Ecto neural progenitor cell (in vitro differentiated cells): ENCODE results near the gene RTN3.

Source experiments
- DNase-seq: peaks from one replicate; pipeline ENCODE4 v3.0.0-alpha.2; 2018; ENCODE audit warnings: low spot score

The RTN3 gene

DNA sequence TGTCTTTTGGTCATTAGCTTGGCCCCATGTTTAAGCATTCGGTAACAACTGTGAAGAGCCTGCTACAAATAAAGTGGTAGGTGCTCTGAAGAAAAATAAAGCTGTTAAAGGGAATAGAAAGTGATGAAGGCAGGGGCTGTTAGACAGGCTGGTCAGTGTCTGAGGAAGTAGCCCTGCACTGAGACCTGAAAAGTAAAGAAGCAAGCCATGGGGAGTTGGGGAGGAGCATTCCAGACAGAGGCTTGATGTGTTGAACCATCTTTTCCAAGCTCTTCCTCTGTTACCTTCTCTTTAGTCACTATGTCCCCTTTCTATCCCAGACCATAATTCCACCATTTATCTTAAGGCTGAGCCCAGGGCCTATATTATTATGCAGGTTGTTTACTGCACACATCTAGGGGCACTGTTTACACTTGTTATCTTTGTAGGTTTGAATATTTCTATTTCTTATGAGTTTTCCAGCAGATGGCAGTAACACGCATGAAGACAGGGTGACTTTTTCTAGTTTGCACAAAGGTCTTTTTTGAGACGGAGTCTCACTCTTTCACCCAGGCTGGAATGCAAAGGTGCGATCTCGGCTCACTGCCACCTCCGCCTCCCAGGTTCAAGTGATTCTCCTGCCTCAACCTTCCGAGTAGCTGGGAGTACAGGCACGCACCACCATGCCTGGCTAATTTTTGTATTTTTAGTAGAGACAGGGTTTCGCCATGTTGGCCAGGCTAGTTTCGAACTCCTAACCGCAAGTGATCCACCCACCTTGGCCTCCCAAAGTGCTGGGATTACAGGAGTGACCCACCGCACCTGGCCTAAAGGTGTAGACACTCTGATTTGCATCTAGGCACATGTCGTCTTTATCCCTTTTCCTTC, 64.2 kb downstream of the RTN3 start:
- no peak for DNase-seq

DNA sequence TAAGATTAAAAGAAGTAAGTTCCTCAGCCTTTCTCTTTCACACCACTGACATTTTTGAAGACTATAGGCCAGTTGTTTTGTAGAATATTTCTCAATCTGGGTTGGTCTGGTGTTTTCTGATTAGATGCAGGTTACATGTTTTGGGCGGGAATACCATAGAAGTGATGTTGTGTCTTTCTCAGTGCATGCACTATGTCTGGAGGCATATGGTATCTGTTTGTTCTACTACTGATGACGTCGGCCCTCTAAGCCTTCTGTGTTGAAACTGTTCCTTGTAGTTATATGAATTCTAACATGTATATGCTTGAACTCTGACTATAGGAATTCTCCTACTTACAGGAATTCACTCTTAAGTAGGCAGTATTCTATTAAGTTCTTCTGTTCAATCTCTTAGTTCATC, 65.7 kb downstream of the RTN3 start:
- no peak for DNase-seq

DNA sequence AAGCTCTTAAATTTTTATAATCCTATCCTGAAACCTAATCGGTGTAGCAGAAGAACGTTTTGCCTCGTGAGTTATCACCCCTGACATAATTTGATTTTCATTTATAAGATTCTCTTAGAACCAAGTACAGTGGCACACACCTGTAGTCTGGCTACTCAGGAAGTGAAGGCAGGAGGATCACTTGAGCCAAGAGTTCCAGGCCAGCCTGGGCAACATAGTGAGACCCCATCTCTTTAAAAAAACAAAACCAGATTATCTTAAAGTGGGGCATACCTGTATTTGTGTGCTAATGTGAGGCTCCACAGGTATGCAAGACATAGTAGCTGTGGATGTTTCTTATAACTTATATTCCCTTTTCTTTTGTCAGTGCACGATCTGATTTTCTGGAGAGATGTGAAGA, 68.3 kb downstream of the RTN3 start:
- no peak for DNase-seq

DNA sequence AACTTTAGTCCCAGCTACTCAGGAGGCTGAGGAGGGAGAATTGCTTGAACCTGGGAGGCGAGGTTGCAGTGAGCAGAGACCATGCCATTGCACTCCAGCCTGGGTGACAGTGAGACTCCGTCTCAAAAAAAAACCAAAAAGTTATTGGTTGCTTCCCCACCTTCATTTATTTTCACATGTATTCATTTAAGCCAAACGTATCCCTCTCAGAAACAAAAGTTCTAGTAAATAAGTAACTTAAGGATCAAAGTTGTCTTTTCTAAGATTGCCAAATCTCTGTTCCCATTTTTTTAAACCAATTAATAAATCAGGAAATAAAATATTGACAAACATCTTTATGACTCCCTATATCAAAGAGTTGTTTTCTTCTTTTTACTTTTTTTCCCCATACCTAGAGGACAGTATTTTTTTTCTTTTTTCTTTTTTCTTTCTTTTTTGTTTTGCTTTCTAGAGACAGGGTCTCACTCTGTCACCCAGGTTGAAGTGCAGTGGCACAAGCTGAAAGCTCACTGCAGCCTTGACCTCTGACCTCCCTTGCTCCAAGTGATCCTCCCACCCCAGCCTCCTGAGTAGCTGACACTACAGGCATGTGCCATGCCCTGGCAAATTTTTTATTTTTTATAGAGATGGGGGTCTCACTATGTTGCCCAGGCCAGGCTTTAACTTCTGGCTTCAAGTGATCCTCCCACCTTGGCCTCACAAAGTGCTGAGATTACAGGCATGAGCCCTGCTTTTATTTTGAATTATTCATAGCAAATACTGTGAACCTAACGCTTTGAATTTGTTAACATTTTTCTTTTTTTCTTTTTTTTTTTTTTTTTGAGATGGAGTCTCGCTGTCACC, 75.8 kb downstream of the RTN3 start:
- DNase-seq = no peak

DNA sequence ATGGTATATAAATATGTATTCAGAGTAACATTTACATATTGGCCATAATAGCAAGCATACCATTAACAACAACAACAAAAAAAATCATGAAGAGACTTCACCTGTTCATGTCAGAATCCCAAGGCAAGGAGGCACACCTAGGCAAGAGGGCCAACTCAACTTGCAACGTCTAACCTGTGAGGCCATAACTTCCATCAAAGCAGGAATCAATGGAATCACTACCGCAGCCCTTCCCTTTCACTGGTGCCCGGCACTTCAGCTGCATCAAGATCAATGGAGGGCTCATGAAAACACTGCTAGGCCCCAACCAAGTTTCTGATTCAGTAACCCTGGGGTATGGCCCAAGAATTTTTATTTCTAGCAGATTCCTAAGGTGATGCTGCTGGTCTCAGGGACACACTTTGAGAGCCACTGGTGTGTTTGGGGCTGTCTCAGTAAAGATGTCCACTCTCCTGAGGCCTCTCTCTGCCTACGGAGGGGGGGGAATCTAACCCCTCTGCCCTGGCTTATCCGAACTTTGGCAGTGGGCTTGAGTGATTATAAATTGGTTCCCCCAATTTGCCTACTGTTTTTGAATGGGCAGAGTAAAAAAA, 79.3 kb downstream of the RTN3 start:
- DNase-seq = no peak

DNA sequence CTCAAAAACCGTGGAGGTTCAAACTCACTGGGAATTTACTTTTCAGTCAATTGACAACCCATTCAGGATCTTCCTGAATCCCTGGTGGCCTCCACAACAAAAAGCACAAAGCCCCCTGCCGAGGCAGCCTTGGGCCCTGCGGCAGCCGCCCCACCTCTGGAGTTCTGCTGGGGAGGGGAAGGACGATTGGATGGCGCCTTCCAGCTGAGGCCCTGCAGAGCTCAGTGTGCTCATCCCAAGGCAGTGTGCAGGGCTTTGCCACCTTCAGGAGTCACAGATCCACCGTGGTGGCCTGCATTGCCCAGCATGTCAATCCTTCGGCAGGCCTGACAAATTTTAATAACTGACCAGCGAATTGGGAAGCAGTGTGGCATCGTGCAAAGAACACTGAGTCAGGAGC, 79.9 kb downstream of the RTN3 start:
- peak; percentile 69 for DNase-seq

DNA sequence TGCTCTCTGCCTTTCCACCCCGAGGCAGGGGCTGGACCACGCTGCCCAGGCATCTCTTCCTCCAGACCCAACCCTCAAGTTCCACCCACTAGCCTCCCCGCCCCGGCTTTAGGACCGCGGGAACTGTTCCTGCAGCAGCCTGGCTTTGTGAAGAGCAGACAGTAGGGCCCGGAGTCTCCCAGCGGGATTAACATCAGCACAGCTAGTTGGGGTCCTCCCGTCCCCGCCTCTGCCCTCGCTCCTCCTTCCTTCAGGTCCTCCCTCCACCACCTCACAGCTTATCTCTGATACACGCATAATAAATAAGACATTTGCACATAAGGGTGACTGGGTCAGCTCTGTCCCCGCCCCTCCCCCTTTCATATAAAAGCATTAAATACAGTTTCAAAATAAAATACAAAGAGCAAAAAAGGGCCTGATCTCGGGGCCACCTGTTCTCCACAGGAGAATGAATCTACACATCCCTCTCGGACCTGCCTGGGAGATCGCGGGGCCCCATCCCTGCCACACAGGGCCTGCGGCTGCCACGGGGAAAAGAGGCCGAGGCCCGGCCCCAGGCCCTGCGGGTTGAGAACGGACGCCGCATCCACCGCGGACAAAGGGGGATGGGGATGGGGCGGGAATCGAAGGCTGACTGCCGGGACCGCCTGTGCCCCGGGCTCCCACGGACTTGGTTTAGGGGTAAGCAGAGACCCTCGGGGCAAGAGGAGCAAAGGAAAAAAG, 80.8 kb downstream of the RTN3 start:
- peak; percentile 86 for DNase-seq

DNA sequence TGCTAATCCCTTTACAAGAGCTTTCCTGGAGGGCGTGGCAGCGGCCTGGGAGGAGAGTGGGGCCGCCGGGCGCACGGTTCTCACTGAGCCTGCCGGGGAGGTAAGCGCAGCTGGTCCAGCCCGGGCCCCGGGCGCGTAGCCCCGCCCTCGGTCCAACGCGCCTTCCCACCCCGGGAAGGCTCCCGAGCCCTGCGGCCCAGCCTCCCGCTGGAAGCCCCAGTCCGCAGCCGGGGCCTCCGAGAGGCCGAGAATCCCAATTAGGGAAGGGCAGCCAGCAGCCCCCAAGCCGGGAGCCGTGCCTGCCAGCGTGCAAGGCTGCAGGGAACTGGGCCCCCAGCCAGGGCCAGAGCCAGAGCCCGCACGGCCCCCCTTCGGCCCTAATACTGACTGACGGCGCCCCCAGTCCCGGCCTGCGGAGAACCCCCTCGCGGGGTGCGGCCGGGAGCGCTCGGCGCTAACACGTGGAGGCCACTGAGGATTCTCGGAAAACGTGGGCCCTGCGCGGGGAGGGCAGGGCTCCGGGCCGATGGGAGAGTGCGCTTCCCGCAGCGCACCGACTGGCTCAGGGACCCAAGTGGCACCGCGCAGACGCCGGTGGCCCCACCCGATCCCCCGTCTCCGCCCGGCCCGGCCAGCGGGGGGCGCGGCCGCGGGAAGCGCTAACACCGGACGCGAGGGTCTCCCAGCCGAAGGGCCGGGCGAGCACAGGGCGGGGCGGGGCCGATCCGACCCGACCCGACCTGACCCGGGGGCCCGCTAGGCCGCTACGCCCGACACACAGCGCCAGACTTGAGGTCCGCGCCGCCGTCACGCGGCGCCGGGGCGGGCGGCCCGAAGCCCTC, 81.6 kb downstream of the RTN3 start:
- peak; percentile 74 for DNase-seq

DNA sequence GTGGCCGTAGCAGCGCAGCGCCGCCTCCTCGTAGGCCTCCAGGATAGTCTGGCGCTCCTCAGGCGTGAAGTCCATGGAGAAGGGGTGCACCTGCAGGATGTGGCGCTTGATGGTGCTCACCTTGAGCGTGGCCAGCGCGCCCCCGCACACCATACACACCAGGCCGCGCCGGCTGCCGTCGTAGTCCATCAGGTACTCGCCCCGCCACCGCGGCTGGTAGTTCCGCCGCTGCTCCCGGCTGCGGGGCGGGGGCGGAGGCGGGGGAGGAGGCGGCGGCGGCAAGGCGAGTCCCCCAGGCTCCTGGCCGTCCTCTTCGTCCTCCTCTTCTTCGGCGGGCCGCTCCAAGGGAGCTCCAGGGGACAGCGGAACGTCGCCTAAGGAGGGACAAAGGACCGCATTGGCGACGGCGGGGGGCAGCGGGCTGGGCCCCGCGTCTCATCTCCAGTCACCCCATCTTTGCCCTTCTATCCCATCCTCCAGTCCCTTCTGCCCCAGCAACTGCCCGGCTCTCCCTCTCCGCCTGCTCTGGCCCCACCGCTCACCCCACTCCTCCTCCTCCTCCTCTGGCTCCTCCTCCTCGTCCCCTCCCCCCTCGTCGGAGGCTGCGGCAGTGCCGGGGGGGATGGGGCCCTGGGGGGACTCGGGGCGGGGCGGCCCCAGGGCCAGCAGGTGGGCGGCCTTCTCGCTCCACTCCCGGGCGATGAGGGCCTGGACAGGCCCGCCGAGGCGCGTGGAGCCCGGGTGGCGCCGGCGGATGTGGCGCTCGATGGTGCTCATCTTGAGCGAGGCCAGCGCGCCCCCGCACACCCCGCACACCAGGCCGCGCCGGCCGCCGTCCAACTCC, 82.4 kb downstream of the RTN3 start:
- peak; percentile 85 for DNase-seq

DNA sequence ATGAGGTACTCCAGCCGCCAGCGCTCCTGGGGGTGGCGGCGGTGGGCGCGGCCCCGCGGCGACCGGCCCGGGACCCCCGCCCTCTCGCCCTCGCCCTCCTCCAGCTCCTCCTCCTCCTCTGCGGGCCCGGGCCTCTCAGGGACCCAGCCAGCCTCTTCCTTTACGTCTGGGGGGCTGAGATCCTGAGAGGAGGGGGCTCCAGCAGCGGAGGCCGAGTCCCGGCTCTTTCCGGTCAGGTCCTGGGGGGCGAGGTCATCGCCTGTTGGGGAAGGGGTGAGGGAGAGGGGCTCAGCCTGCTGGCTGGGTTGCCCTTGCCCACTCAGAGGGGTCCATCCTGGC, 83.0 kb downstream of the RTN3 start:
- DNase-seq = no peak

DNA sequence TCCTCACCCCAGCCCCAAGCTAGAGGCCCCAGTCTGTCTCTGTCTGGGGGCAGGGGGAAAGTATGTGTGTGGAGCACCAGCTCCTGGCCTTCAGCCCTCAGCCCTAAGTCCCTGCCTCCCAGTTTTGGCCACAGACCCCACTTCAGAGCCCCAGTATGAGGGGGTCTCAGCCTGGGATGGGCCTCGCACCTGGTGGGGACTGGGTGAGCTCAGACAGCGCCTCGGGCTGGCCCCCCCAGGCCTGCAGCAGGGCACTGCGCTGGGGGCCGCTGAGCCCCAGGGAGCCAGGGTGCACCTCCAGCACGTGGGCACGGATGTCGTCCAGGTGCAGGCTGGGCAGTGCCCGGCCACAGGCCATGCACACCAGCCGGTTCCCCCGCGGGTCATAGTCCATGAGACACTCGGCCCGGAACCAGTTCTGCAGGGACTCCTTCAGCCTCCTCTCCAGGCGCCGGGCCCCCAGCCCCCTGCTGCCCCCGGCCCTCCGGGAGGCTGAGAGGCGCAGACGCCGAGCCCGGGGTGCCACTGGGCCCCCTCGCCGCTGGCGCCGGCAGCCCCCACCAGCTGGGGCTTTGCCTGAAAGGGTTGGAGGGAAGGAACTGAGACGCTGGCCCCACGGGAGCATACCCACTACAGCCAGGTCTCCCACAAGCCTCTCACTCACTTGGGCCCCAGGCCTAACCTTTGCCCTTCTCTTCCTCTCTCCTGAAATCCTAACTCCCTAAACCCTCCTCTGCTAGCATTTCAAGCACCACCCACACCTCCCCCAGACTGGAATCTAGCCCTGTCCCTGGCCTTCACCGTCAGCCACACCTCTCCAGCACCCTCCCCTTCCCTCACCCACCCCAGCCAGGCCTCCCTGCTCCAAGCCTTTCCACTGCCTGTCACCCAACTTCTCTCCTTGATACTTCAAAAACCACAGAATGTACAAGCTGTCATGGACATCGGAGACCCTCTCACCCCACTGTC, 83.7 kb downstream of the RTN3 start:
- DNase-seq = peak; percentile 51

DNA sequence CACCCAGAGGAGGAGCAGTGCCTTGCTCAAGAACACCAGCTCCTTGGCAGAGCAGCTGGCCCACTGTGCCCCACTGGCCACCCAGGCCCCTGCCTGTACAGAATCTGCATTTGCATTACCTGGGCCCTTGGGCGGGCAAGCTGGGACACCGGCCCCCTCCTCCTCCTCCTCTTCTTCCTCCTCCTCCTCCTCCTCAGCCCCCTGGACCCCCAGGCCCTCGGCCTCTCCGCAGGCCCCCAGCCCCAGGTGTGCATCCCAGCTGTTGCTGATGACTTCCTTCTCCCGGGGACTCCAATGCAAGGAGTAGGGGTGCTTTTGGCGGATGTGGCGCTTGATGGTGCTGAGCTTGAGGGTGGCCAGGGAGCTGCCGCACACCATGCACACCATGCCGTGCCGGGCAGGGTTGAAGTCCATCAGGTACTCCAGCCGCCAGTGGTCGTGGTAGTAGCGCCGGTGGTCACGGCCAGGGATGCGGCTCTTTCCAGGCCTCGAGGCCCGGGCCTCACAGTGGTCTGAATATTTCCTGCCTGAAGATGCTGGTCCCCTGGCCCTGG, 84.5 kb downstream of the RTN3 start:
- DNase-seq = peak; percentile 50

DNA sequence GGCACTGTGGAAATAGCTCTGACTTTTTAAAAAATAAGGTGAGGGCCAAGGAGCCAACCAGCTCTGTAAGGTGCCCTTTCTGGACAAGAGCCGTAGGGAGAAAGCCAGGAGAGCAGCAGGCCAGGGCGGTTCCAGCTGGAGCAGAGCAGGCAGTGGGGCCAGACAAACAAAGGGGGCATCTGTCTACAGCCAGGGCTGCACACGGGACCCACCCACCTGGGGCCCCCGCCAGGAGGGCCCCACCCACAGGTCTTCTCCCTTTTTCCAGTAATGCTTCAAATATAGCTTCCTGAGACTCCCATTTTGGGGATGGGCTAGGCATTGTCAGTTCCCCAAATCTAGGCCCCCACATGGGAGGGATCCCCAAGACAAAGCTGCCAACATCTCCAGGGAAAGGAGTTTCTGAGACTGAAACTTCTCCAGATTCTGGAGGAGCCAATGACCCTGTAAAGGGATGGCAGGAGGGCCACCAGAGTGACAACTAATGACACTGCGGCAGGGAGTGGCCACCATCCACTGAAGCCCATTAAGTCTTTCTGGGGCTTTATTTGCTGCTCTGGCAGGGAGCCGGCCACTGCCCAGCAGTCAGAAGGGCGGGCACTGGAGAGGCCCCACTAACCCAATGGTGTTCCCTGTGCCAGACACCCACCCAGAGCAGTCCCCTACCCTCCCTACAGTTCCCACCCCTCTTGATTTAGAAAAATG, 85.4 kb downstream of the RTN3 start:
- peak; percentile 54 for DNase-seq

DNA sequence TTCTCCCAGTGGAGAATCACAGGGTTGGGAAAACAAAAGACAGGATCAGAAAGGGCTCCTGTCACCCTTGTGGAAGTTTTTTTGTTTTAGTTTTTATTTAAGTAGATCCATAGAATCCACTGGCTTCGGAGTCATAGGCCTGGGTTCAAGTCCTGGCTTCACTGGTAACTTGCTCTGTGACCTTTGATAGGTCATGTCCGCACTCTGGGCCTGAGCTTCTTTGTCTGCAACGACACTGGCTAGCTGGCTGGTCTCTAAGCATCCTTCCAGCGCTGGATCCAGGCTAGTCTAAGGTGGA, 85.9 kb downstream of the RTN3 start:
- no peak for DNase-seq

DNA sequence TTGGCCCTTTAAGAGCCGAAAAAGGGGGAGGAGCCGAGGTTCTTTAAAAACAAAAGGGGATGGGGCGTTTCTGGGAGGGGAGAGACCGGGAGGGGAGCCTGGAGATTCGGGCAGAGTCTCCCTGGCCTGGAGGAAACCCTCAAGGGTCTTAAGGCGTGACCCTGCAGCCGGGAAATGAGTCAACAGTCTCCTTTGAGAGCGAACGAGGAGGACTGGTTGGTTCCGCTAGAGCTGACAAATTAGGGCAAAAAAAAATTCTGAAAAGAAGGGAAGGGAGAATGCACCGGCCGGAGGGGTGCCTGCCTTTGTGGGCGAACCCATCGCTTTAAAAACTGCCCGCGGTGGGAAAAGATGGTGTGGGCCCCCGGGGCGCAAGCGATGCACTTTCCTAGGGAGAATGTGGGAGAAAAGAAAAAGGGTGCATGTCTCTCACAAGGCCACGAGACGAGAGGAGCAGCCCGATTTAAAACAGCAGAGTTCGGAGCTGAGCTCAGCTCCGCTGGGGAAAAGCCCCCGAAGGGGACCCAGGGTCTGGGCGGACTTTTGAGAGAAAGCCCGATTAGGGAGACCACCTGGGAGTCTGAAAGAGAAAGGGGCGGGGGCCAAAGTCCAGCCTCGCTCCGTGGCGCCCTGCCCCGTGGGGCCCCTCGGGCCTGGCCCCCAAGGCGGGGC, 86.4 kb downstream of the RTN3 start:
- DNase-seq = peak; percentile 86

DNA sequence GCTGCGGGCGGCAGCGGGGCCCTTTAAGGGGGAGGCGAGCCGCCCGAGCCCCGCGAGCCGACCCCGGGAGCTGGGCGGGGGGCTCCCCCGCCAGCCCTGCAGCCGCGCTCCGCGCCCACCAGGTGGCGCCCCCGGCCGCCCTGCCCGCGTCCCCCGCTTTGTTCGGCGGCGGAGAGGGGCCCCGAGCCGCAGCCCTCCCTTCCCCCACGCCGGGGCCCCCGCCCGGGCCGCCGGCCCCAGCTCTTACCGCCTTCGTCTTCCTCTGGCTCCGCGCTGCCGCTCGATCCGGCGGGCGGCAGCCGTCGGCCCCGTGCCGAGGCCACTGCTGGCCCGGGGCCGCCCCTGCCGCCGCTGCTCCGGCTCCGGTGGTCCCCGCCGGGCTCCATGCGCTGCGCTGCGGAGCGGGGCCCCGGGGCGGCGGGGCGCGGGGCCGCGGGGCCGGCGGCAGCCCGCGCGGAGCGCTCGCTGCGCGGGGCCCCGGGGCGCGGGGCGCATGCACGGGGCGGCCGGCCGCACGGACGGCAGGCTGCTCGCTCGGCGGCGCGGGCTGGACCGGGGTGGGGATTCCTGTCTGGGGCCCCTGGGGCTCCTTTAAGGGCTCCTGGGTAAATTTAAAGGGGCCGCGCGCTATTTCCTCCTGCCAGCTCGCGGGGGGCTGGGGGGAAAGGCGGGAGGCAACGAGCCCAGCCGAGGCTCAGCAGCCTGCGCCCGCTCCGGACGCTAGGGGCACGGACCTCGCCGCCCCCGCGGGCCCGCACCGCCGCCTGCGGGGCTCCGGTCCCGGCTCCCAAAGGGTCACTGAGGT, 87.1 kb downstream of the RTN3 start, which contains the start of gene ZFTA:
Gene ZFTA (minus strand): TSS at position 539 of the 805 bp plus-strand sequence. CDS start 153 bp downstream, at position 386.
- peak; percentile 89 for DNase-seq
